KG1 (cell line): ENCODE results near the gene PAFAH1B1.
"Not testable (repeated sequence)": the region's sequence is repeated elsewhere in the genome, so short reads cannot be mapped to it uniquely, and the experiment has no call there.

Source experiments
- DNase-seq: peaks from one replicate; lab custom pipeline; 2025; lab: John Stamatoyannopoulos, UW

Gene PAFAH1B1

GRCh38 chr17:2635675-2636074, 42.2 kb downstream of the PAFAH1B1 start:
- DNase-seq = no peak

- DNase-seq = no peak
Observed at GRCh38 chr17:2636169-2636930, 42.9 kb downstream of the PAFAH1B1 start.

- DNase-seq = no peak
Observed at GRCh38 chr17:2637422-2637821, 44.0 kb downstream of the PAFAH1B1 start.

GRCh38 chr17:2644971-2645370, 51.5 kb downstream of the PAFAH1B1 start:
- DNase-seq = no peak

- no peak for DNase-seq
Observed at GRCh38 chr17:2647957-2648356, 54.5 kb downstream of the PAFAH1B1 start.

- no peak for DNase-seq
Observed at GRCh38 chr17:2649191-2649590, 55.7 kb downstream of the PAFAH1B1 start.

- DNase-seq = not testable (repeated sequence)
Observed at GRCh38 chr17:2652911-2653310, 59.5 kb downstream of the PAFAH1B1 start.

GRCh38 chr17:2655546-2655945, 62.1 kb downstream of the PAFAH1B1 start:
- no peak for DNase-seq

GRCh38 chr17:2656283-2656682, 62.8 kb downstream of the PAFAH1B1 start:
- DNase-seq = no peak

GRCh38 chr17:2659337-2659736, 65.9 kb downstream of the PAFAH1B1 start:
- not testable (repeated sequence) for DNase-seq

GRCh38 chr17:2660410-2660809, 67.0 kb downstream of the PAFAH1B1 start:
- not testable (repeated sequence) for DNase-seq

GRCh38 chr17:2672026-2672425, 78.6 kb downstream of the PAFAH1B1 start:
- DNase-seq = no peak

GRCh38 chr17:2679247-2679646, 85.8 kb downstream of the PAFAH1B1 start:
- not testable (repeated sequence) for DNase-seq

- DNase-seq = no peak
Observed at GRCh38 chr17:2680961-2681360, 87.5 kb downstream of the PAFAH1B1 start.

- no peak for DNase-seq
Observed at GRCh38 chr17:2681650-2682049, 88.2 kb downstream of the PAFAH1B1 start.

- DNase-seq = no peak
Observed at GRCh38 chr17:2682176-2682938, 88.9 kb downstream of the PAFAH1B1 start.

GRCh38 chr17:2683912-2684311, 90.5 kb downstream of the PAFAH1B1 start:
- no peak for DNase-seq

- no peak for DNase-seq
Observed at GRCh38 chr17:2684549-2684948, 91.1 kb downstream of the PAFAH1B1 start.

- DNase-seq = no peak
Observed at GRCh38 chr17:2685696-2686095, 92.2 kb downstream of the PAFAH1B1 start.

GRCh38 chr17:2687074-2687418, 93.6 kb downstream of the PAFAH1B1 start:
- no peak for DNase-seq

- DNase-seq = no peak
Observed at GRCh38 chr17:2688351-2689342, 95.2 kb downstream of the PAFAH1B1 start.
